GM10266 (cell line): ENCODE results near the gene HOXB9.

Source experiments
- DNase-seq: peaks from one replicate; pipeline ENCODE4 v3.0.0; 2012; ENCODE audit errors: extremely low spot score
- TF ChIP-seq, protein P1 (sequence below): IDR thresholded peaks from 2 replicates; pipeline ENCODE4 v1.5.1; 2012; ENCODE audit warnings: mild to moderate bottlenecking, low read depth; ENCODE audit not compliant: control insufficient read depth, insufficient read depth; ENCODE audit errors: missing control alignments

HOXB9 gene

DNA sequence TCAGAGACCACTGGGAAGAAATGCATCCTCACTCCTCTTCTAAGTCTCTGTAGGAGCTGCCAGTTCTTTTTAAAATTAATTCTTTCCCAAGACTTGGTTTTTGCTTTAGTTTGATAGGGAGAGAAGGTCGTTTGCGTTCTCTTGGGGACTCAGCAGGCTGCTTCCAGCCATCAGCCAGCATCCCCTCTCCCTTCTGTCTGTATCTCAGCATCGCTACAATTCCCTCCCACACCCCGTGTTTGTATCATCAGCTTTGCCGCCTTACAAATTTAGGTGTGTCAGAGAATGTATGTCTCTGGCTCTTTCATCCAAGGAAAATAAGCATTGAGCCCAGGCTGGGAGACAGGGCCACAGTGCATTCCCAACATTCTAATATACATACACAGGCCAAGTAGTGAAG, 26.8 kb downstream of the HOXB9 start:
- DNase-seq = no peak
- TF ChIP-seq, protein P1, sequence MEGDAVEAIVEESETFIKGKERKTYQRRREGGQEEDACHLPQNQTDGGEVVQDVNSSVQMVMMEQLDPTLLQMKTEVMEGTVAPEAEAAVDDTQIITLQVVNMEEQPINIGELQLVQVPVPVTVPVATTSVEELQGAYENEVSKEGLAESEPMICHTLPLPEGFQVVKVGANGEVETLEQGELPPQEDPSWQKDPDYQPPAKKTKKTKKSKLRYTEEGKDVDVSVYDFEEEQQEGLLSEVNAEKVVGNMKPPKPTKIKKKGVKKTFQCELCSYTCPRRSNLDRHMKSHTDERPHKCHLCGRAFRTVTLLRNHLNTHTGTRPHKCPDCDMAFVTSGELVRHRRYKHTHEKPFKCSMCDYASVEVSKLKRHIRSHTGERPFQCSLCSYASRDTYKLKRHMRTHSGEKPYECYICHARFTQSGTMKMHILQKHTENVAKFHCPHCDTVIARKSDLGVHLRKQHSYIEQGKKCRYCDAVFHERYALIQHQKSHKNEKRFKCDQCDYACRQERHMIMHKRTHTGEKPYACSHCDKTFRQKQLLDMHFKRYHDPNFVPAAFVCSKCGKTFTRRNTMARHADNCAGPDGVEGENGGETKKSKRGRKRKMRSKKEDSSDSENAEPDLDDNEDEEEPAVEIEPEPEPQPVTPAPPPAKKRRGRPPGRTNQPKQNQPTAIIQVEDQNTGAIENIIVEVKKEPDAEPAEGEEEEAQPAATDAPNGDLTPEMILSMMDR = no peak

DNA sequence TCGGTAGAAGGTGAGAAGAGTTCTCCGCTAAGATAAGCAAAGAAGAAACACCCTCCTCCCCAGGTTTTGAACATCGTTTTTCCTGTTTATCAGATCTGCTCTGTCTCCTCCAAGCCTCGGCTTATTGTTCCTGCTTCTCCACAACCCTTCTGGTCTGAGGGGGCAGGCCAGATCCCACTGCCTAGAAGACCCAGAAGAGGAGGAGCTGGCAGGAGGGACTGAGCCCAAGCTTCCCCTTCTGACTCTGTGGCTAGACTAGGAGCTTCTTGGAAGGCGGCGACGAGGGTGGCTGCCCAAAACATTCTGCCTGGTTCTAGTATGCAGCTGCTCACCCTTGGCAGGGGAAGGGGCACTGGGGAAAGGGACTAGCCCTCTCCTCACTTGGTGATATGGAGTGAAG, 27.4 kb downstream of the HOXB9 start:
- TF ChIP-seq, protein P1 = no peak
- no peak for DNase-seq

DNA sequence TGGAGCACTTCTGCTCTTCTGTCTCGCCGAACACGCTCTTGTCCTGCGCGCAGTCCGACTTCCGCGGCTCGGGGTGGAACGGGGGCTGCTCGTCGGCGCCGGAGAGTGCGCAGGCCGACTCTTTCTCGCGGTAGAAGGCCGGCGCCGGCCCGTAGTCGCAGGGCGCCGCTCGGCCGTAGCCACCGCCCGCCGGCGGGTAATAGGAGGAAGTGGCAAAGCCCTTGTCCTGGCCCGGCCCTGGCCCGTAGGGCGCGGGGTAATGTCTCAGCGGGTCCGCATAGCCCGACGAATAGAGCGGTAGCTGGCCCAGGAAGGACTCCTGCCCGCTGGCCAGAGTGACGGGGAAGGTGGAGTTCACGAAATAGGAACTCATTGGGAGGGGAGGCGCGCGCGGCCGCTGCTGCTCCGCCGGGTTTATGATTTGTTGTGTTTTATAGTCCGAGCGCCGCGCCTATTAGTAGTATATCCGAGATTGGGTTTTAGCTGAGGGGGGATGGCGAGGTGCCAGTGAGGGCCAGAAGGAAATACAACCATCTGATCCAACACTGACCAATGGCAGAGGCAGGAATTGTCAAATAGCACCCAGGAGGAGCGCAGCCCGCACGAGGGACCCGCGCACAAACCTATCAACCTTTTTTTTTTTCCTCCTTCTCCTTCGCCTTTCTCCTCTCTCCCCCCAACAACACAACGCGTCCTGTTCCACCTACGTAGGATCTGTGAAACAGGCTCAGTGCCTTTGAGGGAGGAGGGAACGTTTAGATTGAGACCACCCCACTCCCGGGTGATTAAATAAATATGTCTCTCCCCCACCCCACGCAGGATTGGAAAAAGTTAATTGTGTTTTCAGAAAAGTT, 28.2 kb downstream of the HOXB9 start:
- peak; percentile 68 for DNase-seq

DNA sequence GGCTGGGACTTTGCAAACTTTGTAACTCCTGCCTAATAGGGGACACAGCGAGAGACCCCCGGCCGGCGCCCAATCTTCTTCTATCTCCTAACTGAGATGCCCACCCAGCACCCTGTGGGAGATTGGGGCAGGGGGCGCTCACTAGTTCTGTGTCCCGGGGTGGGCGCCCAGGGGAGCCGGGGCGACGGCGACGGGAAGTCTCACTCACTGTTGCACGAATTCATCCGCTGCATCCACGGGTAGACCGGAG, 28.7 kb downstream of the HOXB9 start:
- TF ChIP-seq, protein P1 = no peak
- no peak for DNase-seq

More for the DNA sequence above, 28.2 kb downstream of the HOXB9 start:
- TF ChIP-seq, protein P1 = no peak

DNA sequence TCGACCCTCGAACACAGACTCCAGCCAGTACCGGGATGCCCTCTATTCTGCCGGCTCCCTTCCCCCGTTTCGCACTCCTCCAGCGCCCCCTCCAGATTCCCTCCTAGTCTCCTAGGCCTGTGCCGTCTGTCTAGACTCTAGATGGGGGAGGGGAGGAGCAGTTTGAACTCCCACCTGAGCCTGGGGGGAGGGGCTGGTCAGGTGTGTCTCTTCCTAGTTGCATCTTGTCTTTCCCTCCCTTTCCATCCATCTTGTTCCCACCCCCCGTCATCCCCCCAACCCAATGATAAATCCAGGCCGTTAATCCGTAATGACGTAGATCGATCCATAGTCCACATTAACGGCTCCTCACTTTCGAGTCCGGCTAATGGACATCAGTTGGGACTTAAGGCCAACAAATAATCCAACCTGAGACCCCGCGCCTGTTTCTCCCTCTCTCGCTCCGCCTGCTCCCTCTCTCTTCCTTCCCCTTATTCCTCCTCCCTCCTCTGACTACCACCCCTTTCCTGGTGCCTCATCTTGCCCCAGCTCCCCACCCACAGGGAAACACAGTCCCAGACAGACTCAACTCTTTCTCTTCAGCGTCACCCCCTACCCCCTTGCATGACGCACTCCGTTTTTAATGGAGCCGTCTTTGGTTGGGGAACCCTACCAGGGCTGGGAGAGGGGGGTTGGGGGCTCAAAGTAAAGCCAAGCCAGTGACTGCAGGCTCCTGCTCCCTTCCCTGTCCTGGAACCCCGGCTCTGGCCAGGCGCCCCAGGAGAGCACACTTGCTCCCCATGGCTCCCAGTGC, 29.2 kb downstream of the HOXB9 start:
- TF ChIP-seq, protein P1 = no peak

DNA sequence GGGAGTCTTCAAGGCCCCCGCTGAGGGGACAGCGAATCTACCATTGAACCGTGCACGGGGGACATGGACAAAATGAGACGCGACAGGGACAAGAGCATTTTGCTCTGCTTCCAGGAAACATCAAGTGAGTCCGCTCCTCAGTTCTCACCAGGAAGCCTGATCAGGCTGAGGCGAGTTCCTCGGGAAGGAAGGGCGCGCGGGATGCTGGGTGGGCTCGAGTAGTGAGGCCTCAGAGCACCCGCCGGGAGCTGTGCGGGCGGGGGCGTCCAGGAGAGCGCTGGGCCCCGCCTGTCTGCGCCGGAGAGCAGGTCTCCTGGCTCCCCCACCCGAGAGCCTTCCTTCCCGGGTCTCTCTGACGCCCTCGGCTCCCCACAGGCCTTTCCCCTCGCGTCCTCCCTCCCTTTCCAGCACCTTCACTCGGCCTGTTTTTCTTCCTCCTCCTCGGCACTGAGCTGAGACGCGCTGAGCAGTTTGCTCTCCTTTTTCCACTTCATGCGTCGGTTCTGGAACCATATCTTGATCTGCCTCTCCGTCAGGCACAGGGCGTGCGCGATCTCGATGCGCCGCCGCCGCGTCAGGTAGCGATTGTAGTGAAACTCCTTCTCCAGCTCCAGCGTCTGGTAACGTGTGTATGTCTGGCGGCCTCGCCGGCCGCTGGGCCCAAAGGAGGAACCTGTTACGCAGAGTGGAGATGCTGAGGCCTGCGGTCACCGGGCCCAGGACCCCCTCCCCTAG, 30.0 kb downstream of the HOXB9 start:
- TF ChIP-seq, protein P1 = no peak
- DNase-seq = no peak

More for the DNA sequence above, 29.2 kb downstream of the HOXB9 start:
- no peak for DNase-seq
